Stimulated activated naive CD8-positive, alpha-beta T cell treated with anti-CD3 and anti-CD28 coated beads, Interleukin-15, Interleukin-2, amounts not matched to agents 100 U/mL and 50 U/mL, for 24 hours (primary cell): Measurements from ENCODE around the gene AKAP8.
A peak's percentile ranks its signal among the peaks of the same experiment; 100 is the strongest.
"Not testable (repeated sequence)": the region's sequence is repeated elsewhere in the genome, so short reads cannot be mapped to it uniquely, and the experiment has no call there.

Experiments used
- ATAC-seq: fragments of 150-1000 bp; cut with Tn5 transposase; one replicate; pipeline ENCODE4 v1.10.0; 2021
- DNase-seq: peaks from one replicate; pipeline ENCODE4 v3.0.0; 2021

Gene AKAP8

GRCh38 chr19:15379083-15379998 lies at the start of gene AKAP8:
Gene AKAP8 (minus strand): TSS chr19:15379787. CDS start chr19:15379731, 56 bp downstream.
- DNase-seq, result peak; percentile 97

GRCh38 chr19:15427991-15428471 lies 48.4 kb upstream of the AKAP8 start:
- ATAC-seq (no peak), DNase-seq (no peak)

More at GRCh38 chr19:15379083-15379998, at the start of gene AKAP8:
- peak; percentile 92 for ATAC-seq

DNA sequence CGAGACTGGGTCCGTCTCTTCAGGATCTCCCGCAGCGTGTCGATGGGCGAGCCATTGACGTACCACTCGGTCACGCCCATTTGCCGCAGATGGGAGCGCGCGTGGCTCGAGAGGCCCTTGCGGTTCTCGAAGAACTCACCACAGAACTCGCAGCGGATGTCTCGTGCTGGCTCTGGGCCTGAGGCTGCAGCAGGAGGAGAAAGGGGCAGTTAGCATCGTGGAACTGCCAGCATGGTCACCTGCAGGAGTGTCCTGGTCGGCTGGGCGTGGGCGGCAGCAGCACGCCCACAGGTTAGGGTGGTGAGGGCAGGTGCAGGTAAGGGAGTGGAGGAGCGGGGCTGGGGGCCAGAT lies 47.7 kb upstream of the AKAP8 start:
- DNase-seq (no peak), ATAC-seq (no peak)

DNA sequence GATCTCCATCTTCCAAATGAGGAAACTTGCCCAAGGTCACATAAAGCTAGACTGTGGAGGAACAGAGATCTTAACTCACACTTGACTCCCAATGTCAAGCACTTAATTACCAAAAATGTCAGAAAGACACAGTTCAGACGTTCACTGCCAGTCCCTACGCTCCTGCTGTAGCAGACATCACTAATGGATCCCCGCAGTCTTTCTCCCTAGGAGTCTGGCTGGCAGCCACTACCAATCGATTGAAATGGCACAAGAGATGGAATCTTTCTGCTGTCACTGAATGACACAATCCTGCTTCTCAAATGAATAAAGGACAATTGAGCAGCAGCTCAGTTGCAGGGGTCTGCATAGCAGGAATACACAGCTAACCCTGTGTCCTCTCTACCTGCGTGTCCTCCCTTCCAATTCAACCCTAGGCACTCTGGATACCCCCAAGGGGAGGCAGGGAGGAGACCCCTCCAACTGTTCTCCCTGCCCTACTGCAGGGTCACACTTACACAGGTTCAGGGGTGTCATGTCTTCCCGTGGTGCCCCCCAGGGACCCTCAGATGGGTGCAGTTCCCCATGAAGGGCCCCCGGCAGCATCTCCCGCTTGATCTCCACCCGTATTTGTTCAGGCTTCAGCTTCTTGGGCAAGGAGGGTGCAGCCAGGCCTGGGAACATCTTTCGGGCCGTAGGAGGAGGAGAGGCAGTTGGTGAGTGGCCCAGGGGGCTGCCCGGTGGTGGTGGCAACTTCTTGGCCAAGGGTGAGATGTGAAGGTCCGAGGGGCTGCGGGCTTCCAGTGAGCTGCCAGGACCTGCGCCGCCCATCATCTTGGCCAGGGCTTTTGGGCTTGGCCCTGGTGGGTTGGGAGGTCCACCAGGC lies 47.1 kb upstream of the AKAP8 start:
- no peak for DNase-seq
- ATAC-seq, result no peak

GRCh38 chr19:15425321-15425950 lies 45.8 kb upstream of the AKAP8 start:
- DNase-seq (no peak), ATAC-seq (no peak)

GRCh38 chr19:15424692-15425272 lies 45.2 kb upstream of the AKAP8 start:
- ATAC-seq (no peak), DNase-seq (no peak)

- no peak for ATAC-seq
Measured at GRCh38 chr19:15424121-15424520, 44.5 kb upstream of the AKAP8 start.

DNA sequence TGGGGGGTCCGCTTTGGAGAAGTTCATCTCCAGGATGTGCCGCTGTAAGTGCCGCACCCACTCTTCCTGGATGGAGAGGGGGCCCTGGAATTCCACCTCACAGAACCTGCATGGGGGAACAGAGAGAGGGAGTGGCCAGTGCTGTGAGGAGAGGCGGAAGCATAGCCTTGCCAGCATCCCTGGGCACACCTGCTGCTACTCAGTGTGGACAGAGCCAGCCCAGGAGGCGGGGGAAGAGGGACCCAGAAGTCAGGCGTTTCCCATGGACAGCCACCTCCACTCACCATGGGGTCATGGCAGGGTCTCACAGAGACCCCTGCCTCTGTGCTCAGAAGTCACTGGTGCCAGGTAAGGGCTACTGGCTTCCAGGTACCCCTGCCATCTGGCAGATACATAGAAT lies 43.5 kb upstream of the AKAP8 start:
- ATAC-seq (no peak), DNase-seq (no peak)

More at GRCh38 chr19:15424121-15424520, 44.5 kb upstream of the AKAP8 start:
- no peak for DNase-seq

DNA sequence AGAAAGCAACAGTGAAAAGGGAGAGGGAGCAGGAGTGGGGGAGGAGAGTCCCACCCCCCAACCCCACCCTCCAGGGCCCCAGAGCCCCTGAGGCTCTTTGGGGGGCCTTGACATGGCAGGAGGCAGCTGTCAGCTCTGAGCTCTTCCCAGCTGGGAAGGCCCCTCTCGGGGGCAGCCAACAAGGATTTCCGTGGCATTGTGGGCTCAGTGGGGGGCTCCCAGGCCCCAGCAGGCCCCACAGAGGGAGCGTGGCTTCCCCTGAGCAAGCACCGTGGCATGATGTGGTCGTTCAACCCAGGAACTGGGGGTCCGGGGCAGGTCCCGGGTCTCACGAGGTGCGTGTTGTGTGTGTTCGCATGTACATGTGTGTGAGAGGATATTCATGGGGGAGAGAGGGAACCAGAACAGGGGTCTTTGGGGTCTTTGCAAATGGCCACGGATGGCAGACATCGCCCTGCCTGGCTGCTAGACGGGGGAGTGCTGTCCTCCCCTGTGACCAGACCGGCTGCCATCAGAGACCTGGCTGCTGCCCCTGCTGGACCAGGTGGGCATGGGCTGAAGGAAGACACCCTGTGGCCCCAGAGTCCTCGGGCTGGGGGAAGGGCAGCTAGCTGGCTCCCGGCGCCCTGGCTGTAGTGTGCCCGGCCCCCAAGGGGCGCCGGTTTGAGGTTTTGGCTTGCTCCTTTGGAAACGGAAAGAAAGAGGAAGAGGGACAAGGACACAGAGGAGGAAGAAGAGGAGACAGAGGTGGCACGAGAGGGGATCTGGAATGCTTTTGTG lies 42.9 kb upstream of the AKAP8 start:
- no peak for ATAC-seq
- DNase-seq, result no peak

DNA sequence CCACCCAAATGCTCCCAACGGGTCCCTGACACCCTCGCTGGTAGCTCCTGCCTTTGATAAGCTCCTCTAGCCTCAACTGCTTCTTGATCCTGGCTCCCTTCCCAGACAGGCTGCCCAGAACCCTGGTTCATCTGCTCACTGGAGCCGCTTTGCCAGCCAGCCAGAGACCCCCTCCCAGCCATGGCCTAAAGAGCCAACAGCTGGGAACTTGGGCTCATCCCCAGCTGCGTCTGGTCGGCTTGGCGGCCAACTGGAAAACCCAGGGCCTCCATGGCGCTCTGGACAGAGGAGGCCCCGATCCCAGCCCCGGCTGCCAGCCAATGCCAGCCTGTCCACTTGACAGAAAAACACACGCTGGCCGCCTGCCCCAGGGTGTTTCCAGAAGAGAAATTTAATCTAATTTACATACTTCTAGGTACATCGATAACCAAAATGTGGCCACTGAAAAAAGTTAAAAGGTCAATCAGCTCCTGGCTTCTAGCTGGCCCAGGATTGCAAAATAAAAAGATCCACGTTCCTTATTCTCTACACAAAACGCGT lies 42.2 kb upstream of the AKAP8 start:
- ATAC-seq (no peak), DNase-seq (no peak)

- DNase-seq (no peak), ATAC-seq (no peak)
Measured at GRCh38 chr19:15421136-15421695, 41.6 kb upstream of the AKAP8 start.

- DNase-seq (no peak), ATAC-seq (no peak)
Measured at GRCh38 chr19:15419413-15420025, 39.9 kb upstream of the AKAP8 start.

GRCh38 chr19:15418579-15419412 lies 39.2 kb upstream of the AKAP8 start, which contains the start of gene AKAP8L:
Gene AKAP8L (minus strand): TSS chr19:15418988. CDS start chr19:15418923, 65 bp downstream.
- DNase-seq (peak; percentile 98), ATAC-seq (peak; percentile 97)

DNA sequence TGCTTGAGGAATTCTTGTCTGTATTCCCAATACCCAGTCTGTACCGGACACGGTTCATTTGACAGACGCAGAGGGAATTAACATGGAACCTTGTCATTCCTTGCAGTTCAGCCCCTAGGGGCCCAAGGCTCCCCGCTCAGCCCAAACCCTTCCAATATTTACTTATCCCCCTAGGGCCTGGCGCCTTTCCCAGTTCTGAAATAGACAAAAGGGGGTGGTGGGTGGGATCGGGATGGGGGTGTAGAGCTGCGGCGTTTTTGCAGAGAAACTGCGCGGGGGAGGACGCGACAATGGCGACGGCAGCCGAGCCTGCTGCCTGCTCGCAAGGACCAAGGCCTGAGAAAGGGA lies 38.6 kb upstream of the AKAP8 start:
- no peak for ATAC-seq
- DNase-seq, result no peak

DNA sequence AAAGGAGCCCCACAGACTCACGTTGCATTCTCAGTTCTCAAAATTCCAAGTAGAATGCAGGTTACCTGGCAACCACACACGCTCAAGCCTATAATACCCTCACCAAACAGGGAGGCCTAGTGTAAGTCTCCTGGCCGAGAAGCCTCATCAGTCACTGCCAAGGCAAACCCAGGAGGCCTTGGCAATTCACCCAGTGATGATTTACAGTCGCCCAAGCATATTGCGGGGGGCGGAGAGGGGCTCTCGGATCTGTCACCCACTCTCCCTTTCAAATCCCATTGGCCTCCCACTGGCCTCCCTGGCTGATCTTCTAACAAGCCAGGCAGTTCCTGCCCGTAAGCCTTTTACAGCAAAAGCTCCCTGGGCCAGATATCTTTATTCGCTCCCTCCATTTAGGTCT lies 38.1 kb upstream of the AKAP8 start:
- no peak for DNase-seq

DNA sequence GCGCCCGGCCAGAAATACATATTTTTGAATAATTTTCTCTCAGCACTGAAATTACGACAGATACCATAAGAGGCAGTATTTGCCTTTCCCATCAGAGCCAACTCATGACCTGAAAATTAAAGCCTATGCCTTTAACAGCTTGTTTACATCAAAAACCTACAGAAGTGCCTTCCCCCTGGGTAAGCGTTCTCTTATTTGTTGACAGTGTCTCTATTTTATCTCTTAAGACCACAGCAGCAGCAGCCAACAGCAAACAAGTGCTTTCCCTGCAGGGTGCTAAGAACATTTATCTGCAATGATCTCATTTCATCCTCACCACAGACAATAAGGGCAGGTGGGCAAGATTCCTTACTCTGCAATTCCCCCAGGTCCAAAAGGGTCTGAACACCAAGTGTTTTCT lies 33.2 kb upstream of the AKAP8 start:
- DNase-seq (no peak), ATAC-seq (no peak)

More for the DNA sequence above, 38.1 kb upstream of the AKAP8 start:
- no peak for ATAC-seq

DNA sequence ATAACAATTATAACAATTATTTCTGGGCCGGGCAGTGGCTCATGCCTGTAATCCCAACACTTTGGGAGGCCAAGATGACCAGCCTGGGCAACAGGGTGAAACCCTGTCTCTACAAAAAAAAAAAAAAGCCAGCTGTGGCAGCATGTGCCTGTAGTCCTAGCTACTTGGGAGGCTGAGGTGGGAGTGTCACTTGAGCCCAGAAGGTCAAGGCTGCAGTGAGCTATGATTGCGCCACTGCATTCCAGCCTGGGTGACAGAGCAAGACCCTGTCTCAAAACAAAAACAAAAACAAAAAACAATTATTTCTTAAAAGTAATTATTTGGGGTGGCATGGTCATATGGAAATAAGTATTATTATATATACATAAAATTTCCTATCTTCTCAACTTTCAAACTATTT lies 31.8 kb upstream of the AKAP8 start:
- ATAC-seq, DNase-seq: not testable (repeated sequence)

DNA sequence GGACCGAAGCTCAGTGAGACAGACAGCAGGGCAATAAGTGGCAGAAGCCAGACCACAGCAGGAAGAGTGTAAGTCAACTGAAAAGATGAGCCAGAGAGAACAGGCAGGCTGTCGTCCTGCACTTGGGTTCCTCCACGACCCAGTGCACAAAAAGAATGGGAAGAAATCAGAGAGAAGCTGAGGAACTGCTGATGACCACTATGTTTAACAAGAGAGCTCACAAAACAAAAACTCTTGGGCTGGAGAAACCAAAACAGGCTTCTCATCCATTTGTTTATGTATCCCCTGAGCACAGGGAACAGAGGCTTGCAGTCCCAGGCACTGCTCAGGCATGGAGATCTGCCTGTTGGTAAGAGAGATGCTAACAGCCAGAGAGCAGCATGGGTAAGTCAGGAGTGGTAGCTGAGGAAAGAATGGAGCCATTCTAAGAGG lies 25.2 kb upstream of the AKAP8 start:
- ATAC-seq (no peak), DNase-seq (no peak)
